Colonic mucosa (tissue), 4 donors: Measurements from ENCODE around the gene TMEM54. TPM values are rescaled to one million over a fixed set of nuclear protein-coding genes. Genes with fewer than 3 reads are reported as not detected.
A peak's percentile ranks its signal among the peaks of the same experiment; 100 is the strongest.

Experiments used
- DNase-seq: peaks from one replicate; pipeline ENCODE4 v3.0.0-alpha.2; 2020
- H3K27ac ChIP-seq: fragments of 200-600 bp; one replicate; pipeline ENCODE4 v1.8.0; 2021
- H3K27me3 ChIP-seq: fragments of 200-600 bp; one replicate; pipeline ENCODE4 v1.8.0; 2021
- H3K36me3 ChIP-seq: fragments of 200-600 bp; one replicate; pipeline ENCODE4 v1.8.0; 2021
- H3K4me1 ChIP-seq: fragments of 200-600 bp; one replicate; pipeline ENCODE4 v1.8.0; 2021; ENCODE audit warnings: mild to moderate bottlenecking
- H3K4me3 ChIP-seq: fragments of 200-600 bp; one replicate; pipeline ENCODE4 v1.8.0; 2021
- H3K9ac ChIP-seq, 2 donors: one replicate each; pipeline ENCODE4 v1.7.0; 2013; ENCODE audit warnings: control low read depth in 2 of 2, low read depth in 2 of 2, low read length in 2 of 2
- H3K9me3 ChIP-seq: fragments of 200-600 bp; one replicate; pipeline ENCODE4 v1.8.0; 2021
- intact Hi-C: fragments of 100-400 bp; cut with DNase I; formaldehyde crosslinking; loops from one replicate; pipeline ENCODE4 v1.14.1; 2022
- total RNA-seq, 2 donors: library from RNA; stranded (reverse); fragmentation: NEBNext Ultra II Directional in 1 of 2; extraction: Animal tissue kit (Norgen Biotek cat#: 25700) in 1 of 2; gene quantifications; one replicate each; pipeline ENCODE4 v1.2.1, GENCODE V29; 2021
- TF ChIP-seq, protein P1 (sequence below): fragments of 200-600 bp; IDR thresholded peaks from one replicate; pipeline ENCODE4 v1.8.0; 2022; ENCODE audit warnings: antibody characterized with exemption, mild to moderate bottlenecking
- donor health status: healthy.
- donor health status: DM: no; HTN: no; CAD: no.
- donor health status: DM: no; HTN: no; CAD: no.

The TMEM54 gene
- total RNA-seq, 2 donors from 2014 or later, result 715 to 878 TPM

DNA sequence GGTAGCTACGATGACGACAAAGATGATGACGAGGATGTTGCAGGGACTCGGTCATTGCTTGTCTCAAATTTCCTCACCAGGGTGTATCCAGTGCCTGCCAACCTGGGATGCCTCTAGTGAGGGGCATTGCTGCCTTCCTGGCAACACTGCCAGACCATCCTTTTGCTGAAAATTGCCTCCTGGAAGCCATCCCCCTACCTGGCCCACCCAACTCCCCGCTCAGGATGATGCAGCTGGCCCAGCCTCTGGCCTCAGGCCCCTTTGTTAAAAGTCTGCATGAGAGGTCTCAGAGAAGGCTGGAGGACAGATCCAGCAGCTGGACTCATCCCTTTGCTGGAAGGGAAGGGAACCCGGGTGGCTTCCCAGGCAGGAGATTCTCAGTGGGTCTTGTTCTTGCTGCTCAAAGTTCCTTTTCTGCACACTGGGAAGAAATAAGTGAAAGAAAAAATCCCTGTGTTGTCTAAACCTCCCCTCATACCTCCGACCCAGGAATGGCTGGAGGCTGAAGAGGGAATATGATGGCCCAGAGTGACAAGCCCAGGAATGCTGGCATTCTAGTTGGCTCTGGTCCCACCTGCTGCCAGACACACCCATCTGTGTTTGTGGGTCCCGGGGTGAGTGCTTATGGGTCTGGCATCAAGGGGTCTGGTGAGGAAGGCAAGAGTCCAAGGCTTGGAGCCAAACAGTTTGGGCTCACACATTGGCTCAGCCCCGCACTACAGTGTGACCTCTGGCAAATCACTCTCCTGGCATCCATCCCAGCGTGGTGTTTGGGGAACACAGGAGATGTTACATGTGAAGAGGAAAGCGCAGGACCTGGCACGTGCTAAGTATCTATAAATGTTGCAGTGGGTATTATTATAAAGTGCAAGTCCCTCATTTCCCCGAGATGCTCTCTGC is 23.7 kb downstream of the TMEM54 start:
- Histone ChIP-seq H3K9ac (no peak overlapping the region), H3K27ac (no peak overlapping the region), H3K4me1 (no peaks in the 10 kb centered on the region), H3K9me3 (no peaks in the 10 kb centered on the region), H3K4me3 (no peak overlapping the region), H3K36me3 (no peaks in the 10 kb centered on the region), H3K27me3 (peaks cover 1% of the 10 kb centered on the region)
- DNase-seq, result no peak
- TF ChIP-seq, protein P1, sequence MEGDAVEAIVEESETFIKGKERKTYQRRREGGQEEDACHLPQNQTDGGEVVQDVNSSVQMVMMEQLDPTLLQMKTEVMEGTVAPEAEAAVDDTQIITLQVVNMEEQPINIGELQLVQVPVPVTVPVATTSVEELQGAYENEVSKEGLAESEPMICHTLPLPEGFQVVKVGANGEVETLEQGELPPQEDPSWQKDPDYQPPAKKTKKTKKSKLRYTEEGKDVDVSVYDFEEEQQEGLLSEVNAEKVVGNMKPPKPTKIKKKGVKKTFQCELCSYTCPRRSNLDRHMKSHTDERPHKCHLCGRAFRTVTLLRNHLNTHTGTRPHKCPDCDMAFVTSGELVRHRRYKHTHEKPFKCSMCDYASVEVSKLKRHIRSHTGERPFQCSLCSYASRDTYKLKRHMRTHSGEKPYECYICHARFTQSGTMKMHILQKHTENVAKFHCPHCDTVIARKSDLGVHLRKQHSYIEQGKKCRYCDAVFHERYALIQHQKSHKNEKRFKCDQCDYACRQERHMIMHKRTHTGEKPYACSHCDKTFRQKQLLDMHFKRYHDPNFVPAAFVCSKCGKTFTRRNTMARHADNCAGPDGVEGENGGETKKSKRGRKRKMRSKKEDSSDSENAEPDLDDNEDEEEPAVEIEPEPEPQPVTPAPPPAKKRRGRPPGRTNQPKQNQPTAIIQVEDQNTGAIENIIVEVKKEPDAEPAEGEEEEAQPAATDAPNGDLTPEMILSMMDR, result no peak
- intact Hi-C loops, result loop anchor here (5.0 to 10.0 kb wide), 2 partner anchors 53 to 210 kb away; no protein-coding TSS in a partner anchor

DNA sequence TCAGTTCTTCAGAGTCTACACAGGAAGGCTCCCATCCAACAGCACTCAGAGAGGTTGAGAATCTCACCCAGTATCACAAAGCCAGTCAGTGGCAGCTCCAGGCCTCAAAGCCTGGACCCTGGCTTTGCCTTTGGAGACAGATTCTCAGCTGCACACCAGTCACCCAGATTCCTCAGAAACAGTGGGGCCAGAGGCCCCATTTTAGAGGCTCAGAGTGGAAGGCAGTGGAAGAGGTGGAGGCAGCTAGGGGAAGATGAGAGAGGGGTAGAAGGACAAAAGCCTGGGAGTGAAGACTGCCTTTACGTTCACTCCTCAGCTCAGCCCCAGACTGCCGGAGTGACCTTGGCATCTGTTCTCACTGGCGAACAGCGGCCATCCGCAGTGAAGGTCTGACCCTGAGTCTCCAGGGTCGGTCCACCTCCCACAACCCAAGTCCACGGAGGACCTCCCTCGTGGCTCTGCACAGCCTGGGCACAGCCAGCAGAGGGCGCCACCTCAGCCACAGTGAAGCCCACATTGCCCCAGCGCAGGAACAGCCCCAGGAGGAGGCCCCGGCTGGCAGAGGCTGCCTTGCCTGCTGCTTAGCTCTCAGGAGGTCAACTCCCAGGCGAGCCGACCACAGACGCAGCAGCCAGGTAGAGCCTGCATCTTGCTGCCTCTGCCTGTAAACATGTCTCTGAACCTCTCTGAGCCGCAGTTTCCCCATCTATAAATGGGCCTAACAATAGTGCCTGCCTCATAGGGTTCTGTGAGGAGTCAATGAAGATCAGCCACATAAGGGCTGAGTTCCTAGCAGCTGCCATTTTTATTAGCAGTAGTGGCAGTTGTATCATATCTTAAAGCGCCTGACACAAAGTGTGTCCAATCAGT is 24.6 kb downstream of the TMEM54 start:
- Histone ChIP-seq H3K4me1 (no peaks in the 10 kb centered on the region), H3K9ac (no peak overlapping the region), H3K27me3 (peaks cover 9% of the 10 kb centered on the region), H3K27ac (no peak overlapping the region), H3K4me3 (no peak overlapping the region), H3K36me3 (no peaks in the 10 kb centered on the region), H3K9me3 (no peaks in the 10 kb centered on the region)
- DNase-seq, result peak; percentile 68
- TF ChIP-seq, protein P1, result peak; percentile 91
- intact Hi-C loops, result loop anchor here (5.0 to 10.0 kb wide), 2 partner anchors 52 to 211 kb away; no protein-coding TSS in a partner anchor

DNA sequence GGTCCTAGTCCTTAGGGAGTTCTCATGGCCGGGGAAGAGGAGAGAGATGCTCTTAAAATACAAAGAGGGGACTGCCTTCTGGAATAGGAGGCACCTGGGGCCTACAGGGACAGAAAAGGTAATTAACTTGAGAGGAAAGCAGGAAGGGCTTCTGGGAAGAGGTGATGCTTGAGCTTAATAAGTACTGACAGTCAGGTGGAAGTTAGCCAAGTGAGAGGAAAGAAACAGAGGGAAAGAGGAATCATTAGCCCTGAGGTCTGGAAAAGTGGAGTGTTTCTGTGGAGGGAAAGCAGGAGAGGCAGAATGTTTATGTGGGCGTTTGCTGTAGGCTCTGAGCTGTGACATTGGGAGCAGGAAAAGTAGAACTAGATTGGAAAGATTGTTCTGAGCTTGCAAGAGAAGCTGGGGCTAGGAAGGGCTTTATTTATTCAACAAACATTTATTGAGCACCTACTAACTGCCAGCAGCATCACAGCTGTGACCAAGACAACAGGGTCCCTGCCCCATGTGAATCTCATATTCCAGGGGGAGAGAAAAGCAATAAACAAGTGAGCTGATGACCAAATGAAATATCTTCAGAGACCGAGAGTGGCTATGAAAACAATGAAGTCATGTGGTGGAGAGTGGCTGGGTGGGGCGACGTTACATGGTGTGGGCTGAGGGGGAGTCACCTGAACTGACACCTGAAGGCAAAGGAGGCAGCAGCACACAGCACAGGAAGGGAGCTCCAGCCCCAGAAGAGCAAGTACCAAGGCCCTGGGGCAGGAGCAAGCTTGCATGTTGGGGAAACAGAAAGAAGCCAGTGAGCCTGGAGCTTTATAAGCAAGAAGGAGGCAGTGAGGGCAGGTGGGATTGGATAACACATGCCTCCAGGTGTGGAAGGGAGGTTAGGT is 26.1 kb downstream of the TMEM54 start:
- intact Hi-C loops, result loop anchor here (5.0 to 10.0 kb wide), 2 partner anchors 50 to 212 kb away; no protein-coding TSS in a partner anchor
- H3K4me1 ChIP-seq, result peaks cover 3% of the 10 kb centered on the region
- no peak overlapping the region for H3K27ac ChIP-seq
- H3K9ac ChIP-seq, result no peak overlapping the region
- DNase-seq, result no peak
- no peaks in the 10 kb centered on the region for H3K36me3 ChIP-seq
- H3K4me3 ChIP-seq, result no peak overlapping the region
- TF ChIP-seq, protein P1, result no peak
- H3K27me3 ChIP-seq, result peaks cover 16% of the 10 kb centered on the region
- no peaks in the 10 kb centered on the region for H3K9me3 ChIP-seq

DNA sequence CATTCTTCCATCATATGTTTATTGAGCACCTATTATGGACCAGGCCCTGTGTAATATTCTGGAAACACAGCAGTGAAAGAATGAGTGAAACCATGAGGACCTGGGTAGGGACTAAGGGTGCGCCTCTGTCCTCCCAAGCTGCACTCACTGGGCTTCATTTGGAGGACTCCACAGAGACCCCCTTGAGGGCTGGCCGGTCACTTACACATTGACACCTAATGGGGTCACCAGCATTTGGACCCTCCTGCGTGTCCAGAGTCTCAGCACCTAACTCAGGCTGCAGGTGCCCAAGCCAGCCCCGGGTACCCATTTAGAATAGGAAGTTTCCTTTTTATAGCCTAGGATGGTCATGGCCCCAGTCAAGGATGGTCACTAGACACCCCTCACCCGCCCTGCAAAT is 27.7 kb downstream of the TMEM54 start:
- Histone ChIP-seq H3K4me1 (peaks cover 3% of the 10 kb centered on the region), H3K36me3 (no peaks in the 10 kb centered on the region), H3K27me3 (peaks cover 21% of the 10 kb centered on the region), H3K9me3 (no peaks in the 10 kb centered on the region), H3K4me3 (no peak overlapping the region), H3K27ac (no peak overlapping the region), H3K9ac (no peak overlapping the region)
- intact Hi-C loops, result loop anchor here (10.0 kb wide), 1 partner anchor 49 kb away; no protein-coding TSS in a partner anchor
- DNase-seq, result no peak
- TF ChIP-seq, protein P1, result no peak
